Endothelial cell of umbilical vein (primary cell): ENCODE measurements around the gene FMO1.

Experiments
- CTCF ChIP-seq, 2 donors: IDR thresholded peaks; 1 replicate in 1 of 2; 2 replicates in 1 of 2; pipeline ENCODE4 v1.5.1; 2011; ENCODE audit warnings: low read length in 2 of 2, mild to moderate bottlenecking in 2 of 2, moderate library complexity in 2 of 2, control low read depth in 1 of 2, inconsistent platforms in 1 of 2, low read depth in 1 of 2; ENCODE audit not compliant: insufficient read depth in 1 of 2; ENCODE audit errors: extremely low read depth in 1 of 2
- EZH2 ChIP-seq: IDR thresholded peaks from 2 replicates; pipeline ENCODE4 v1.6.1; 2012; ENCODE audit warnings: borderline replicate concordance, low read depth, mild to moderate bottlenecking, moderate library complexity, low read length, inconsistent platforms; ENCODE audit not compliant: severe bottlenecking
- MYC ChIP-seq: IDR thresholded peaks from one replicate; pipeline ENCODE4 v1.6.1; 2011; ENCODE audit warnings: mild to moderate bottlenecking, low read depth, low read length
- POLR2A ChIP-seq: IDR thresholded peaks from 2 replicates; pipeline ENCODE4 v1.6.1; 2012; ENCODE audit warnings: low read depth, mild to moderate bottlenecking, control low read depth, low read length
- POLR2AphosphoS5 ChIP-seq: IDR thresholded peaks from 2 replicates; pipeline ENCODE4 v1.6.1; 2012; ENCODE audit warnings: low read depth, mild to moderate bottlenecking, control low read depth, low read length, moderate library complexity; ENCODE audit not compliant: insufficient read depth

GRCh38 chr1:171298696-171299095 lies 50.4 kb downstream of the FMO1 start:
- TF ChIP-seq POLR2A = no peak
- TF ChIP-seq CTCF (IDR thresholded peaks at IDR 0.05; ENCODE audit: extremely low read depth in 1 of 2, insufficient read depth in 1 of 2, low read depth in 1 of 2, low read length in 2 of 2) = no peak
- TF ChIP-seq EZH2 = no peak
- no peak for TF ChIP-seq POLR2AphosphoS5
- no peak for TF ChIP-seq MYC
